Progenitor cell of endocrine pancreas (in vitro differentiated cells): ENCODE data around the gene ERICH4. TPM values are rescaled to one million over a fixed set of nuclear protein-coding genes. Genes with fewer than 3 reads are reported as not detected.

ENCODE experiments used
- DNase-seq: peaks from one replicate; pipeline ENCODE4 v3.0.0; 2021; ENCODE audit warnings: low spot score; ENCODE audit not compliant: unreplicated experiment
- H3K27ac Mint-ChIP-seq: 2 replicates; pipeline ENCODE4 v1.8.0; 2021; ENCODE audit warnings: mild to moderate bottlenecking, moderate library complexity, mixed read lengths
- H3K27me3 Mint-ChIP-seq: 2 replicates; pipeline ENCODE4 v1.8.0; 2021; ENCODE audit warnings: mixed read lengths
- H3K36me3 Mint-ChIP-seq: 2 replicates; pipeline ENCODE4 v1.8.0; 2022; ENCODE audit warnings: mixed read lengths; ENCODE audit not compliant: insufficient read depth
- H3K4me1 Mint-ChIP-seq: 2 replicates; pipeline ENCODE4 v1.8.0; 2021; ENCODE audit warnings: low read depth, mixed read lengths
- H3K4me3 Mint-ChIP-seq: 2 replicates; pipeline ENCODE4 v1.8.0; 2021; ENCODE audit warnings: low read depth, mild to moderate bottlenecking, moderate library complexity, mixed read lengths
- H3K9me3 Mint-ChIP-seq: 2 replicates; pipeline ENCODE4 v1.8.0; 2021; ENCODE audit warnings: low read depth, mixed read lengths
- CTCF ChIP-seq: fragments of 200-600 bp; sonication (generic); IDR thresholded peaks from one replicate; pipeline ENCODE4 v1.5.0; 2021; ENCODE audit warnings: antibody characterized with exemption, mild to moderate bottlenecking; ENCODE audit not compliant: unreplicated experiment
- total RNA-seq: library from RNA; stranded (reverse); gene quantifications from 2 replicates; pipeline ENCODE4 v1.2.1, GENCODE V29; 2021

ERICH4 gene
- total RNA-seq, 1 donor from 2014 or later: not detected

DNA sequence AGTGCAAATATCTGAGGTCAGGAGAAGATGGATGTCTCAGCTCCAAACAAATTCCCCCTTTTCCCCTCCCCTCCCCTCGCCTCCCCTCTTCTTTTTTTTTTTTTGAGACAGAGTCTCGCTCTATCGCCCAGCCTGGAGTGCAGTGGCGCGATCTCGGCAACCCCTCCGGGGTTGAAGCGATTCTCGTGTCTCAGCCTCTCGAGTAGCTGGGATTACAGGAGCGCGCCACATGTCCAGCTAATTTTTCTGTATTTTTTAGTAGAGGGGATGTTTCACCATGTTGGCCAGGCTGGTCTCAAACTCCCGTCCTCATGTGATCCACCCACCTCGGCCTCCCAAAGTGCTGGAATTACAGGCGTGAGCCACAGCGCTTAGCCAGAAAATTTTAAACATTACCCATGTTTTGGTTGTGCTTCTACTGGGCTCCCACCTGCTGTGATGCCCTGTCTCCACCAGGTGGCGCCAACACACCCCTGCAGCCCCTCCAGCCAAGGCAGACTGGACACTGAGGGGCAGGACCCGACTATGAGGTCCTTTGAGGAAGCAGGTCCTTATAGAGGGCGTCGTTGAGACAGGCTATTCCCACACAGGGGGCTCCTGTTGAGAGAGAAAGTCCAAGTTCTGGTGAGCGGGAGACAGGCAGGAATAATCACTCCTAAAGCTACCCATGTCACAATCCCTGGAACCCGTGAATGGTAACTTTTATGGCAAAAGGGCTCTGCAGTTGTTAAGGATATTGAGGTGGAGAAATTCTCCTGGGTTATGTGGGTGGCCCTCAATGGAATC, 6.3 kb downstream of the ERICH4 start:
- DNase-seq: peak; percentile 78
- H3K27ac Mint-ChIP-seq: no peak overlapping the region
- H3K36me3 Mint-ChIP-seq: no peaks in the 10 kb centered on the region
- peak; percentile 99 for TF ChIP-seq CTCF
- peaks cover 30% of the 10 kb centered on the region for H3K27me3 Mint-ChIP-seq
- H3K4me3 Mint-ChIP-seq: no peak overlapping the region
- no peaks in the 10 kb centered on the region for H3K9me3 Mint-ChIP-seq
- peaks cover 2% of the 10 kb centered on the region for H3K4me1 Mint-ChIP-seq

DNA sequence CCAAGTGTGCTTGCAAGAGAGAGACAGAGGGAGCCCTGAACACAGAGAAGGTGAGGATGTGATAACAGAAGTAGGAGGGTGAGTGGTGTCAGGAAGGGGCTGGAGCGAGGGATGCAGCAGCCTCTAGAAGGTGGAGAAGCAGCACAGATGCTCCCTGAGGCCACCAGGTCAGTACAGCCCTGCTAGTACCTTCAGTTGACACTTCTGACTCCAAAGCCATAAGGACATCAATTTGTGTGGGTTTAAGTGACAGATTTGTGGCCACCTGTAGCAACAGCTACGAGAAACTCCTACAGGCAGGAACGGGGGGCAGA, 6.9 kb downstream of the ERICH4 start:
- Mint-ChIP-seq H3K4me1 (peaks cover 2% of the 10 kb centered on the region), H3K36me3 (no peaks in the 10 kb centered on the region), H3K4me3 (no peak overlapping the region), H3K27me3 (peaks cover 28% of the 10 kb centered on the region), H3K9me3 (no peaks in the 10 kb centered on the region), H3K27ac (no peak overlapping the region)
- TF ChIP-seq CTCF: no peak
- DNase-seq: no peak

DNA sequence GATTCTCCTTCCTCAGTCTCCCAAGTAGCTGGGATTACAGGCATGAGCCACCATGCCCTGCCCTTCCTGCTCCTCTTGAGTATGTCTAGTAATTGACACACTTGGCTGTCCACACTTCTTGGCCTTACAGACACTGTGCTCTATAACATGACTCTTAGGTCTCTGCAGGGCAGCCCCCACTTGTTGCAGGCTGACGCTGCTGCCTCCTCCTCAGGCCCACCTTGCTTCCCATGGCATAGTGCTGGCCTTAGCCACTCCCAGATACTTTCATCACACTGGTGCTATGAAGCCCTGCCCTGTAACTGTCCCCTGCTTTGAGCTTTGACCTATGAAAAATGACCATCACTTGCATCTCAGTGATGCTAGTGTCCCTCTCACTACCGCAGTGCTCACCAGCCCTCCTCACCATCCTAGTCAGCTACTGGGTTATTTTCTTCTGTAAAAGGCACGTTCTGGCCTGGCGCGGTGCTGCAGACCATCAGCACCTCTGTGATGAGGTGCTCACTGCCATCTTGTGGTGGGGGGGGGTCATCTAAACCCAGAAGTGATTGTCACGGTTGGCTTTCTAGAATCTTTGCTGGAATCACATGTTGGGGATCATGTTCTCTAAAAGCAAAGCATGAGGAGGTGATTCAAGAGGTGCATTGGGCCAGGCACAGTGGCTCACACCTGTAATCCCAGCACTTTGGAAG, 9.8 kb downstream of the ERICH4 start:
- Mint-ChIP-seq H3K4me1 (peaks cover 2% of the 10 kb centered on the region), H3K27ac (no peak overlapping the region), H3K27me3 (peaks cover 21% of the 10 kb centered on the region), H3K36me3 (no peaks in the 10 kb centered on the region), H3K9me3 (peaks cover 6% of the 10 kb centered on the region), H3K4me3 (no peak overlapping the region)
- no peak for TF ChIP-seq CTCF
- DNase-seq: no peak

DNA sequence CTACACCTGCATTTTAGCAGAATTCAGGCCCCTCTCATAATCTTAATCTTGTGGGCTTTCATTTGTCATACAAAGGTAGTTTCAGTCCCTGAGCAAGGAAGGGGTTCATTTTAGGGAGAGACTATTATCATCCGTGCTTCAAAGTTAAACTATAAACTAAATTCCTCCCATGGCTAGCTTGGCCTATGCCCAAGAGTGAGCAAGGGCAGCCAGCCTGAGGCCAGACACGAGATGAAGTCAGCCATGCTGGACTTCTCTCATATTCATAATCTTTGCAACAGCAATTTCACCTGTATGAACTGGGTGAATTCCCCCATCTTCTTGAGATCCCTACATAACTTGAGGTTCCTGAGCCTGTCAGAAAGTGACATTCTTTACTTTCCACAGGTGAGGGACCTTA, 13.0 kb downstream of the ERICH4 start:
- no peak overlapping the region for H3K4me3 Mint-ChIP-seq
- DNase-seq: no peak
- TF ChIP-seq CTCF: no peak
- no peak overlapping the region for H3K27ac Mint-ChIP-seq
- H3K27me3 Mint-ChIP-seq: peaks cover 8% of the 10 kb centered on the region
- H3K36me3 Mint-ChIP-seq: no peaks in the 10 kb centered on the region
- H3K4me1 Mint-ChIP-seq: no peaks in the 10 kb centered on the region
- peaks cover 6% of the 10 kb centered on the region for H3K9me3 Mint-ChIP-seq

- Mint-ChIP-seq H3K27me3 (peaks cover 8% of the 10 kb centered on the region), H3K9me3 (peaks cover 6% of the 10 kb centered on the region), H3K4me3 (no peak overlapping the region), H3K36me3 (no peaks in the 10 kb centered on the region), H3K27ac (no peak overlapping the region), H3K4me1 (no peaks in the 10 kb centered on the region)
- no peak for DNase-seq
- no peak for TF ChIP-seq CTCF
These were observed 13.5 kb downstream of the ERICH4 start for GRCh38 chr19:41456342-41456918.
